Stimulated activated effector memory CD8-positive, alpha-beta T cell treated with anti-CD3 and anti-CD28 coated beads, Interleukin-12 subunit alpha, Interleukin-12 subunit beta, amount 100 ng/mL, for 72 hours (primary cell): ENCODE results near the gene TNNC2.
"Not testable (repeated sequence)": the region's sequence is repeated elsewhere in the genome, so short reads cannot be mapped to it uniquely, and the experiment has no call there.

Source experiments
- ATAC-seq: fragments of 150-1000 bp; cut with Tn5 transposase; 2 replicates; pipeline ENCODE4 v1.10.0; 2021
- DNase-seq, 2 donors: peaks; one replicate each; pipeline ENCODE4 v3.0.0; 2021 to 2022; ENCODE audit warnings: low spot score in 2 of 2
- H3K27ac Mint-ChIP-seq: one replicate; pipeline ENCODE4 v1.8.0; 2022; ENCODE audit warnings: mild to moderate bottlenecking, mixed read lengths
- H3K36me3 Mint-ChIP-seq: one replicate; pipeline ENCODE4 v1.8.0; 2022; ENCODE audit warnings: mild to moderate bottlenecking, mixed read lengths
- H3K4me1 Mint-ChIP-seq: one replicate; pipeline ENCODE4 v1.8.0; 2022; ENCODE audit warnings: mixed read lengths
- H3K4me3 Mint-ChIP-seq: one replicate; pipeline ENCODE4 v1.8.0; 2022; ENCODE audit warnings: mild to moderate bottlenecking, mixed read lengths
- H3K9me3 Mint-ChIP-seq: one replicate; pipeline ENCODE4 v1.8.0; 2022; ENCODE audit warnings: mixed read lengths

The TNNC2 gene

GRCh38 chr20:45835329-45835765 lies 8.2 kb upstream of the TNNC2 start:
- no peak for DNase-seq
- H3K4me3 Mint-ChIP-seq, result peak overlapping the region; percentile 66

GRCh38 chr20:45834797-45835161 lies 7.7 kb upstream of the TNNC2 start:
- peak overlapping the region; percentile 23 for H3K27ac Mint-ChIP-seq

More at GRCh38 chr20:45835329-45835765, 8.2 kb upstream of the TNNC2 start:
- ATAC-seq, result no peak
- H3K36me3 Mint-ChIP-seq, result peaks cover 6% of the 10 kb centered on the region
- H3K9me3 Mint-ChIP-seq, result no peaks in the 10 kb centered on the region
- H3K27ac Mint-ChIP-seq, result peak overlapping the region; percentile 23
- peaks cover 10% of the 10 kb centered on the region for H3K4me1 Mint-ChIP-seq

GRCh38 chr20:45833883-45834796 lies 7.0 kb upstream of the TNNC2 start:
- Mint-ChIP-seq H3K9me3 (no peaks in the 10 kb centered on the region), H3K27ac (peak overlapping the region; percentile 56), H3K4me3 (peak overlapping the region; percentile 66), H3K36me3 (peaks cover 6% of the 10 kb centered on the region), H3K4me1 (peaks cover 10% of the 10 kb centered on the region)
- DNase-seq (peak; percentile 25 to 65), ATAC-seq (peak; percentile 73)

More at GRCh38 chr20:45834797-45835161, 7.7 kb upstream of the TNNC2 start:
- DNase-seq (no peak), ATAC-seq (no peak)
- Mint-ChIP-seq H3K36me3 (peaks cover 6% of the 10 kb centered on the region), H3K4me1 (peaks cover 10% of the 10 kb centered on the region), H3K9me3 (no peaks in the 10 kb centered on the region), H3K4me3 (peak overlapping the region; percentile 66)

- H3K4me1 Mint-ChIP-seq, result peaks cover 10% of the 10 kb centered on the region
- H3K4me3 Mint-ChIP-seq, result peak within 1 kb of the TSS; percentile 66
- H3K9me3 Mint-ChIP-seq, result no peaks in the 10 kb centered on the region
- peak; percentile 4 to 62 for DNase-seq
- H3K36me3 Mint-ChIP-seq, result peaks cover 6% of the 10 kb centered on the region
- ATAC-seq, result peak; percentile 74
- peak within 1 kb of the TSS; percentile 56 for H3K27ac Mint-ChIP-seq
These were observed 6.1 kb upstream of the TNNC2 start, which contains the start of gene SNX21 for GRCh38 chr20:45833030-45833882. SNX21 (plus strand) TSS chr20:45833799; CDS start chr20:45833920, 121 bp downstream.

GRCh38 chr20:45832619-45833018 lies 5.5 kb upstream of the TNNC2 start:
- H3K4me3 Mint-ChIP-seq, result peak overlapping the region; percentile 66
- DNase-seq (no peak), ATAC-seq (no peak)
- no peak overlapping the region for H3K27ac Mint-ChIP-seq
- H3K4me1 Mint-ChIP-seq, result peaks cover 10% of the 10 kb centered on the region
- peaks cover 6% of the 10 kb centered on the region for H3K36me3 Mint-ChIP-seq
- H3K9me3 Mint-ChIP-seq, result no peaks in the 10 kb centered on the region

- not testable (repeated sequence) for H3K27ac Mint-ChIP-seq
These were observed 2.6 kb upstream of the TNNC2 start for GRCh38 chr20:45829673-45830106.

GRCh38 chr20:45828589-45828988 lies 1.5 kb upstream of the TNNC2 start:
- Mint-ChIP-seq H3K9me3 (no peaks in the 10 kb centered on the region), H3K27ac (no peak overlapping the region), H3K36me3 (no peaks in the 10 kb centered on the region), H3K4me1 (peaks cover 24% of the 10 kb centered on the region), H3K4me3 (no peak overlapping the region)
- ATAC-seq (no peak), DNase-seq (no peak)

More at GRCh38 chr20:45829673-45830106, 2.6 kb upstream of the TNNC2 start:
- H3K4me3 Mint-ChIP-seq, H3K36me3 Mint-ChIP-seq, H3K9me3 Mint-ChIP-seq, DNase-seq, ATAC-seq: not testable (repeated sequence)
- H3K4me1 Mint-ChIP-seq, result peaks cover 14% of the 10 kb centered on the region

- H3K4me3 Mint-ChIP-seq, result no peak overlapping the region
- H3K9me3 Mint-ChIP-seq, result no peaks in the 10 kb centered on the region
- no peak overlapping the region for H3K27ac Mint-ChIP-seq
- H3K36me3 Mint-ChIP-seq, result no peaks in the 10 kb centered on the region
- ATAC-seq, result no peak
- DNase-seq, result no peak
- H3K4me1 Mint-ChIP-seq, result peaks cover 22% of the 10 kb centered on the region
These were observed 600 bp upstream of the TNNC2 start for GRCh38 chr20:45827712-45828111.

GRCh38 chr20:45826381-45827019 lies 612 bp downstream of the TNNC2 start:
- Mint-ChIP-seq H3K4me1 (peaks cover 20% of the 10 kb centered on the region), H3K9me3 (no peaks in the 10 kb centered on the region), H3K36me3 (no peaks in the 10 kb centered on the region), H3K27ac (no peak overlapping the region), H3K4me3 (no peak overlapping the region)
- DNase-seq, result no peak
- ATAC-seq, result no peak

- H3K4me1 Mint-ChIP-seq, result peaks cover 20% of the 10 kb centered on the region
These were observed 2.9 kb downstream of the TNNC2 start for GRCh38 chr20:45823949-45824835.

GRCh38 chr20:45822857-45823256 lies 4.3 kb downstream of the TNNC2 start:
- peaks cover 20% of the 10 kb centered on the region for H3K4me1 Mint-ChIP-seq
- ATAC-seq (peak; percentile 7), DNase-seq (no peak)
- no peak overlapping the region for H3K27ac Mint-ChIP-seq
- H3K4me3 Mint-ChIP-seq, result no peak overlapping the region
- H3K9me3 Mint-ChIP-seq, result no peaks in the 10 kb centered on the region
- no peaks in the 10 kb centered on the region for H3K36me3 Mint-ChIP-seq

More at GRCh38 chr20:45823949-45824835, 2.9 kb downstream of the TNNC2 start:
- peak; percentile 85 for ATAC-seq
- DNase-seq, result peak; percentile 32 to 62
- Mint-ChIP-seq H3K9me3 (no peaks in the 10 kb centered on the region), H3K4me3 (peak overlapping the region; percentile 73), H3K36me3 (no peaks in the 10 kb centered on the region), H3K27ac (peak overlapping the region; percentile 90)

GRCh38 chr20:45821947-45822346 lies 5.2 kb downstream of the TNNC2 start:
- Mint-ChIP-seq H3K4me3 (no peak overlapping the region), H3K9me3 (no peaks in the 10 kb centered on the region), H3K27ac (no peak overlapping the region), H3K36me3 (peaks cover 2% of the 10 kb centered on the region), H3K4me1 (peaks cover 20% of the 10 kb centered on the region)
- DNase-seq (no peak), ATAC-seq (no peak)

- Mint-ChIP-seq H3K4me1 (peaks cover 15% of the 10 kb centered on the region), H3K4me3 (no peak overlapping the region), H3K27ac (no peak overlapping the region), H3K36me3 (peaks cover 27% of the 10 kb centered on the region), H3K9me3 (no peaks in the 10 kb centered on the region)
- no peak for ATAC-seq
- DNase-seq, result no peak
These were observed 7.6 kb downstream of the TNNC2 start for GRCh38 chr20:45819466-45819865.

- H3K27ac Mint-ChIP-seq, result peak overlapping the region; percentile 0
- ATAC-seq, result no peak
These were observed 8.9 kb downstream of the TNNC2 start for GRCh38 chr20:45818239-45818638.

More at GRCh38 chr20:45818239-45818638, 8.9 kb downstream of the TNNC2 start:
- Mint-ChIP-seq H3K4me3 (no peak overlapping the region), H3K4me1 (peaks cover 10% of the 10 kb centered on the region), H3K9me3 (no peaks in the 10 kb centered on the region), H3K36me3 (peaks cover 36% of the 10 kb centered on the region)
- no peak for DNase-seq
